SKM-1 (cell line): ENCODE results near the gene HNRNPAB.

Source experiments
- DNase-seq: peaks from one replicate; lab custom pipeline; 2025; ENCODE audit not compliant: unreplicated experiment; lab: John Stamatoyannopoulos, UW

HNRNPAB gene

DNA sequence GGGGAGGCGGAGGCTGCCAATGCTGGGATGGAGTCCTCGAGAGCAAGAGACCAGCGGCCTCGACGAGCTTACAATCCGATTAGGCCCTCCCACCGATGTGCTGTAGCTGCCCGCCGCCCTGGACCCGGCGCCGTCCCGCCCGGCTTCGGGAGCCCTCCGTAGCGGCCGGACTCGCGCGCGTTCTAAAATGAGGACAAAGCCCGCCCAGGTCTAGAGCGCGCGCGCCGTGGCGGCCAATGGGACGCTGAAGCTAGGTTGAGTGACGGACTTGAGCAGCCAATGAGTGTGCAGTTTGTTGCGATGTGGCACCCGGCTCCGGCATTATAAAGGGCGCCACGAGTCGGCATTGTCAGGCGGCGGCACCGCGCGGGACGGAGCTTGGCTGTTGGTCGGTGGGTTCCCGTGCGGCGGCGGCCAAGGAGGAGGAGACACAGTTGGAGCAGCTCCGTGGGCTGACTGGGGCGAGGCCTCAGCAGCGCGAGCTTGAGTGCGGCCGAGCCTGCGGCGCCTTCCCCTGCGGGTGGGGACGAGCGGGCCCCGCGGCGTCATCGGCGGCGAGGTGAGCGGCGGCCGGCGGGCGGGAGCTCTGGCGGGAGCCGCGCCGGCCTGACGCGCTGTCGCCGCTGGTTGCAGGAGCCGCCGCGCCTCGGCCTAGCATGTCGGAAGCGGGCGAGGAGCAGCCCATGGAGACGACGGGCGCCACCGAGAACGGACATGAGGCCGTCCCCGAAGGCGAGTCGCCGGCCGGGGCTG, at the start of gene HNRNPAB:
Gene HNRNPAB (plus strand): TSS at position 352 of the 753 bp plus-strand sequence. CDS start 305 bp downstream, at position 657.
- peak; percentile 75 for DNase-seq

- DNase-seq = no peak
Observed at GRCh38 chr5:178155065-178155464, 49.3 kb upstream of the HNRNPAB start.

GRCh38 chr5:178160176-178160575, 44.2 kb upstream of the HNRNPAB start:
- no peak for DNase-seq

DNA sequence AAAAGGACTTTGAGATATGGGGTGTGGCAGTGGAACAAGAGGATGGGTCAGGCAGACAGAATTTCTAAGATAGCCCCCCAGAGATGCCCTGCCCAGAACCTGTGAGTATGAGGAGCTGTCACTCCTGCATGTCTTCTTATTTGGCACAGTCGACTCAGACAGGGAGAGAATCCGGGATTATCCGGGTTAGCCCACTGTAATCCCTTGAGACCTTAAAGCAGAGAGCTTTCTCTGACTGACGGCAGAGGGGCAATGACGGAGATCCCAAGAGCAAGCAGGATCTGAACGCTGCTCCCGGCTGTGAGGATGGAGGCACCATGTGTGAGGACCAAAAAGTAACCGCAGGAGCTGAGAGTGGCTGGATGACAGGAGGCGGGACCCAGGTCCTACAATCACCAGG, 41.9 kb upstream of the HNRNPAB start:
- DNase-seq = no peak

DNA sequence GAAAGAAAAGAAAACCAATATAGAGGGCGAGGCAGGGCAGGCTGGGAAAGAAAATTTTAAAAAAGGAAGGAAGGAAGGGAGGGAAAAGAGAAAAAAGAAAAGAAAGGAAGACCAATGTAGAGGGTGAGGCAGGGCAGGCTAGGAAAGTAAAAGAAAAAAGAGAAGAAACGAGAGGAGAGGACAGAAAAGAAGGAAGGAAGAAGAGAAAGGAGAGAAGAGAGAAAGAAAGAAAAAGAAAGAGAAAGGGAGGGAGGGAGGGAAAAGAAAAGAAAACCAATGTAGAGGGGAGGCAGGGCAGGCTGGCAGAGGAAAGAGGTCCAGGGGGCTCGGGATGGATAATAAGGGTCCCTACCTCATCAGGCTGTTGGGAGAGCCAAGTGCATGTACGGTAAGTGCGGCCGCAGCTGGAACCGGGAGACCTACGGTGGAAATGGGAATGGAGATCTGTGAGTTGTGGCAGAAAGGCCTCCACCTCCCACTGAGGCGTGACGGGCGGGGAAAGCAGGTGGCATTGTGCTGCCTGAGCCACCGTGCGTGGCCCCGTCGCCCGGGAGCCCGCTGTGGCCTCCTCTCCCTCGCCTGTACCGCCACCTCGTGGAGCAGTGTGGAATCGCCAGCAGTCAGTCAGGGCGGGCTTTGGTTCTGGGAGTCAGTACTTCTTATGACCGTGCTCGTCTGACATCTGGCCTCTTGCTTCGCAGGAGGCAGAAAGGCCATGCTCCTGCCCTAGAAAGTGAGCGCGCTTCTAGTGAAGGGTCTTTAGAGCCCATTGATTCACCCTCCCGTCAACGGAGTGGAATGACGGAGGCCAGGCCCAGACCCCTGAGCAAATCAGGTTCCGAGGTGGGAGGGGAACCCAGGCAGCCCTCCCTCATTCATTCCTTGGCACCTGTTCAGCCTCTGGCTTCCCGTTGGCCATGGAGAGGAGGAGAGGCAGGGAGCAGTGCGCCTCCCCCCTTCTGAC, 40.3 kb upstream of the HNRNPAB start:
- DNase-seq = peak; percentile 56

- no peak for DNase-seq
Observed at GRCh38 chr5:178165581-178165980, 38.8 kb upstream of the HNRNPAB start.

- no peak for DNase-seq
Observed at GRCh38 chr5:178170455-178170854, 33.9 kb upstream of the HNRNPAB start.

DNA sequence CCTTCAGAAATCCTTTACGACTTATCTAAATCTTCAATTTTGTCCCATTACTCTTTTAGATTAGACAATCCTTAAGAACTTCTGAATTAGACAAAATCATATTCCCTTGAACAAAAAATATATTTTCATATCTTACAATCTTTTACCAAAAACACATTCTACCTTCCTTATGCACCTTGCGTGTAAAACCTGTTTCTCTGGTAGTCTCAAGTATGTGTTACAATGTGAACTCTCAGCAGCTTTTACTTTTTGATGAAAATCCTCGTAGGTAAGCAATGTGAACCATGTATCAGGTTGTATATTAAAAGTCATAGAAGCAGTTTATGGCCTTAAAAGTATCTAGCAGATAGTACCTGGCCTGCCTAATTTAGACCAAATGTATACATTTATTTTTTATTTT, 29.9 kb upstream of the HNRNPAB start:
- DNase-seq = no peak

GRCh38 chr5:178176791-178177190, 27.5 kb upstream of the HNRNPAB start:
- DNase-seq = no peak

GRCh38 chr5:178177569-178177968, 26.8 kb upstream of the HNRNPAB start:
- no peak for DNase-seq

GRCh38 chr5:178180141-178180863, 24.0 kb upstream of the HNRNPAB start:
- DNase-seq = no peak

DNA sequence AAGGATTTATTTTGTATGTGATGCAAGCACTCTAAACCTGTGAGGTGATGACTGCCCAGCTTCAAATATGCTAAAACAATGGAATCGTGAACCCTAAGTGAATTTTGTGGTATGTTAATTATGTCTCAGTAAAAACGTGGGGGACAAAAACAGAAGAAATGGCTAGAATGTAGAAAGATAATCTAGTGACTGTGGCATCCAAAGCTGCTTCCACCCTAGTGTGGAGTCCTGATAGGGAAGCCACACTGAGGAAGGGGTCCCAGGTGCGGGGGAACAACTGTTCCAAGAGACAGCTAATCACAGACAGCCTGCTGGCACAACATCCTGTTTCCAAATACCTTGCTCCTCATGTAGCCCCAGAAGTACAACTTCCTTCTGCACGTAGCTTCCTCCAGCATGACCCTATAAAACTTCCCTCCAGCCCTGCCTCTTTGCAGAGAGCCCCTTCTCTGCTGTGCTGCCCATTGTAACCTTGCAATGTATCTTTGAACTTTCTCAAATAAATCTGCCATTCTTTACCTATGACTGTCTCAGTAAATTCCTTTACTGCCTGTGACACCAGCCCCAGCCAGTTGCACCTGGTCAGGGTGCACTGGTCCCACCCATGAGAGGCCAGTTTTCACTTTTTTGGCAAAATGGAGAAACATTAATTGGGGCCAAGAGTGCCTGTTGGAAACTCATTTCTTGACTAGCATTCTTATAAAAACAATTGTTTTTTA, 22.0 kb upstream of the HNRNPAB start:
- DNase-seq = peak; percentile 83

DNA sequence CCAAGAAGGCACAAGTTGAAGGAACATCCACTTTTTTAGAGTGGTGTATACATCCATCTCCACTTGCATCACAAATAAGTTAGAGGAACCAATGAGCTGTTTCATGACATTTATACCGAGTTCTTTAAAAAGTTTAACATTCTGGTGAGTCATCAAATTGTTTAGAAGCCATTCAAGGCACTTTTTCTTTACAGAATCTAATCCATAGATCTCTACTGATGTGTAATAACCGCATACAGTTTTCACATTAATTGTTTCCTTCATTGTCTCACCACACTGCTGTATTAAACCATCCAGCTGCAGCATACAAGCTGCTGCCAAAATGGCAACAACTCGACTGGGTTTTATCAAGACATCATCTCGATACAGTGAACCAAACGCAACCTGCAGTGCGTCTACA, 17.9 kb upstream of the HNRNPAB start:
- no peak for DNase-seq

GRCh38 chr5:178187014-178187413, 17.3 kb upstream of the HNRNPAB start, which contains the start of gene GMCL2:
Gene GMCL2, minus strand, starts transcription at chr5:178187371. Its CDS starts 72 bp downstream, at chr5:178187299.
- no peak for DNase-seq

DNA sequence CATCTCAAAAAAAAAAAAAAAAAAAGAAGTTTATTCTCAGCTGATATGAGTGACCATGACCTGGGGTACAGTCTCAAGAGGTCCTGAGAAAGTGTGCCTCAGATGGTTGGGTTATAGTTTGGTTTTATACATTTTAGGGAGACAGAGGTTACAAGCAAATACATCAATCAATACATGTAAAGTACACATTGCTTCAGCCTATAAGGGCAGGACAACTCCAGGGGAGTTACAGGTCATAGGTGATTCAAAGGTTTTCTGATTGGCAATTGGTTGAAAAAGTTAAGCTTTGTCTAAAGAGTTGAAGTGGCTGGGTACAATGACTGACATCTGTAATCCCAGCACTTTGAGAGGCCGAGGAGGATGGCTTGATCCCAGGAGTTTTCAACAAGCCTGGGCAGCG, 14.9 kb upstream of the HNRNPAB start:
- DNase-seq = no peak

DNA sequence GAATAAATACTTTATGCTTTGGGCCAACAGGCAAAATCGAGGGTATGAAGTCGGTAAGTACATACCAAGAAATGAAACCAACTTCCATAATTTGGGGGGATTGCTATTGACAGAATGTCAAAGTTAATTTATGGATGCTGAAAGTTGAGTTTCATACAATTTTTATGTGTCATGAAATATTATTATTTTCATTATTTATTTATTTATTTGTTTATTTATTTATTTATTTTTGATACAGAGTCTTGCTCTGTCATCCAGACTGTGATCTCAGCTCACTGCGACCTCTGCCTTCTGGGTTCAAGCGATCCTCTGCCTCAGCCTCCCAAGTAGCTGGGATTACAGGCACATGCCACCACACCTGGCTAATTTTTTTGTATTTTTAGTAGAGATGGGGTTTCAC, 12.7 kb upstream of the HNRNPAB start:
- DNase-seq = no peak

DNA sequence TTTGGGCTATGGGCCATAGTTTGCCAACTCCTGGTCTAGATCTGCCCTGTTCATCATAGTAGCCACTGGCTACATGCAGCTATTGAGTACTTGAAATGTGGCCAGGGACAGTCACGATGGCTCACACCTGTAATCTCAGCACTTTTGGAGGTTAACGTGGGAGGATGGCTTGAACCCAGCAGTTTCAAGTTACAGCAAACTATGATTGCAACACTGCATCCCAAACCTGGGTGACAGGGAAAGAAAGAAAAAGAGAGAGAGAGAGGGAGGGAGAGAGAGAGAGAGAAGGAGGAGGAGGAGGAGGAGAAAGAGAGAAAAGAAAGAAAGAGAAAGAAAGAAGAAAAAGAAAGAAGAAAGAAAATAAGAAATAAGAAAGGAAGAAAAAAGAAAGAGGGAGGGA, 12.1 kb upstream of the HNRNPAB start:
- DNase-seq = no peak

- no peak for DNase-seq
Observed at GRCh38 chr5:178192787-178193186, 11.5 kb upstream of the HNRNPAB start.

DNA sequence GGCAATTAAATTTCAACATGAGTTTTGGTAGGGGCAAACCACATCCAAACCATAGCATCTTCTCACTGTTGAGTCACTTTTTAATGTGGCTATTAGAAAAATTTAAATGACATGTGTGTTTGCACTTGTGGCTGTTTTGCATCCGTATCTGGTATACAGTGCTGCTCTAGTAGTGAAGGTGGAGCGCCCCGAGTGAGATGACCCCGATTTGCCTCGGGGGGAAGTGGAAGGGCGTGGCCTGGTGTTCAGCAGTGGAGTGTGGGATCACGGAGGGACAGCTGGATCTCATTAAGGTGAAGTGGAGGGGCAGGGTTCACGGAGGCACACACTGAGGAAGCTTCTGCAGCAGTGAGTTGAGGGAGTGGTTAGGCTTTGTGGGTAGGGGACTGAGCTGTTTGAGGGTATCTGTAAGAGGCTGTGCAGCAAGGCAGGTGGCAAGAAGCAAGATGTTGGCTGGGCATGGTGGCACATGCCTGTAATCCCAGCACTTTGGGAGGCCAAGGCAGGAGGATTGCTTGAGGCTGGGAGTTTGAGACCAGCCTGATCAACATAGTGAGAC, 11.0 kb upstream of the HNRNPAB start:
- DNase-seq = no peak

DNA sequence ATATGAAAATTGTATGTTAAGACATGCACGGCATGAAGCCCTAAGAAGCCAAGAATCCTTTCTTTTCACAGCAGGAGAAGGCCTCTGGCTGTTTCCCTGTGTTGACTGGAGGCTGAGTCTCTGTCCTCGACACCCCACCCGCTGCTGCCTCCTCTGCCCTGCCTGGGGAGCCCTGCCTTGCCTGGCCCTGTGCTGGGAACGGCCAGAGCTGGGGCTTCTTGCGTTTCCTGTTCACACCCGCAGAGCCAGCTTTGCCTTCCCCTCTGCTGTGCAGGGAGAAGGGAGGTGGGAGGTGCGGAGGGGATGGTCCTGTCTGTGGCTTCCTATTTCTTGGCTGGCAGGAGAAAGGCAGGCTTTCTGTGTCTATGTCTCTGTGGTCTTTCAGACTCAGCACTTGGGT, 10.3 kb upstream of the HNRNPAB start:
- DNase-seq = no peak
